GM12878 (cell line): ENCODE results near the gene RAB31.

Experiments
- CTCF ChIP-seq, 3 experiments: IDR thresholded peaks in 2 of 3; conservative IDR thresholded peaks in 1 of 3; 2 replicates each; pipeline ENCODE4 v1.5.1; 2011; ENCODE audit warnings: low read depth in 3 of 3, low read length in 3 of 3, mild to moderate bottlenecking in 3 of 3, control low read depth in 2 of 3, moderate library complexity in 2 of 3, inconsistent platforms in 1 of 3, mixed read lengths in 1 of 3; ENCODE audit not compliant: control insufficient read depth in 2 of 3, insufficient read depth in 1 of 3; ENCODE audit errors: extremely low read depth in 1 of 3
- ESRRA ChIP-seq: IDR thresholded peaks from 2 replicates; pipeline ENCODE4 v1.6.1; 2012; ENCODE audit warnings: mild to moderate bottlenecking, low read length, improper control_type of control experiment
- EZH2 ChIP-seq: IDR thresholded peaks from 2 replicates; pipeline ENCODE4 v1.6.1; 2012; ENCODE audit warnings: low read depth, mild to moderate bottlenecking, control low read depth, inconsistent platforms, low read length, borderline replicate concordance; ENCODE audit not compliant: control insufficient read depth
- JUNB ChIP-seq: IDR thresholded peaks from 2 replicates; pipeline ENCODE4 v1.6.1; 2016; ENCODE audit warnings: antibody characterized with exemption, mild to moderate bottlenecking
- KAT2A ChIP-seq: conservative IDR thresholded peaks from 2 replicates; pipeline ENCODE4 v1.6.1; 2011; ENCODE audit warnings: low read depth, low read length; ENCODE audit not compliant: control insufficient read depth
- PAX5 ChIP-seq: IDR thresholded peaks from 2 replicates; pipeline ENCODE4 v1.6.1; 2011; ENCODE audit warnings: low read depth, low read length, borderline replicate concordance
- POLR2AphosphoS5 ChIP-seq: IDR thresholded peaks from 2 replicates; pipeline ENCODE4 v1.6.1; 2011; ENCODE audit warnings: mild to moderate bottlenecking, low read length, inconsistent platforms
- RAD51 ChIP-seq: fragments of 450-650 bp; IDR thresholded peaks from 2 replicates; pipeline ENCODE4 v1.6.1; 2016; ENCODE audit warnings: moderate library complexity, mild to moderate bottlenecking, inconsistent platforms
- ZNF622 ChIP-seq: fragments of 450-650 bp; IDR thresholded peaks from 2 replicates; pipeline ENCODE4 v1.6.1; 2017; ENCODE audit warnings: mild to moderate bottlenecking, inconsistent platforms
- TF ChIP-seq, protein P1 (sequence below): fragments of 150-350 bp; IDR thresholded peaks from 2 replicates; pipeline ENCODE4 v1.6.1; 2014; ENCODE audit warnings: mild to moderate bottlenecking, low read depth, low read length
- TF ChIP-seq, protein P2 (sequence below): IDR thresholded peaks from 2 replicates; pipeline ENCODE4 v1.6.1; 2011; ENCODE audit warnings: low read depth, low read length, improper control_type of control experiment, borderline replicate concordance

GRCh38 chr18:9726936-9727335 is 18.8 kb downstream of the RAB31 start:
- TF ChIP-seq JUNB: no peak
- TF ChIP-seq PAX5: no peak
- no peak for TF ChIP-seq CTCF (IDR thresholded peaks at IDR 0.05 in 2 of 3, conservative IDR thresholded peaks at IDR 0.05 in 1 of 3; ENCODE audit: control insufficient read depth in 2 of 3, extremely low read depth in 1 of 3, insufficient read depth in 1 of 3, low read depth in 3 of 3, low read length in 3 of 3)
- TF ChIP-seq EZH2: no peak
- TF ChIP-seq, protein P1, sequence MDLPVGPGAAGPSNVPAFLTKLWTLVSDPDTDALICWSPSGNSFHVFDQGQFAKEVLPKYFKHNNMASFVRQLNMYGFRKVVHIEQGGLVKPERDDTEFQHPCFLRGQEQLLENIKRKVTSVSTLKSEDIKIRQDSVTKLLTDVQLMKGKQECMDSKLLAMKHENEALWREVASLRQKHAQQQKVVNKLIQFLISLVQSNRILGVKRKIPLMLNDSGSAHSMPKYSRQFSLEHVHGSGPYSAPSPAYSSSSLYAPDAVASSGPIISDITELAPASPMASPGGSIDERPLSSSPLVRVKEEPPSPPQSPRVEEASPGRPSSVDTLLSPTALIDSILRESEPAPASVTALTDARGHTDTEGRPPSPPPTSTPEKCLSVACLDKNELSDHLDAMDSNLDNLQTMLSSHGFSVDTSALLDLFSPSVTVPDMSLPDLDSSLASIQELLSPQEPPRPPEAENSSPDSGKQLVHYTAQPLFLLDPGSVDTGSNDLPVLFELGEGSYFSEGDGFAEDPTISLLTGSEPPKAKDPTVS: no peak
- no peak for TF ChIP-seq ZNF622
- TF ChIP-seq ESRRA: no peak
- TF ChIP-seq RAD51: no peak
- TF ChIP-seq, protein P2, sequence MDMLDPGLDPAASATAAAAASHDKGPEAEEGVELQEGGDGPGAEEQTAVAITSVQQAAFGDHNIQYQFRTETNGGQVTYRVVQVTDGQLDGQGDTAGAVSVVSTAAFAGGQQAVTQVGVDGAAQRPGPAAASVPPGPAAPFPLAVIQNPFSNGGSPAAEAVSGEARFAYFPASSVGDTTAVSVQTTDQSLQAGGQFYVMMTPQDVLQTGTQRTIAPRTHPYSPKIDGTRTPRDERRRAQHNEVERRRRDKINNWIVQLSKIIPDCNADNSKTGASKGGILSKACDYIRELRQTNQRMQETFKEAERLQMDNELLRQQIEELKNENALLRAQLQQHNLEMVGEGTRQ: no peak
- TF ChIP-seq KAT2A: no peak
- TF ChIP-seq POLR2AphosphoS5: no peak
